HepG2 (cell line): ENCODE measurements around the gene SCAI. TPM values are rescaled to one million over a fixed set of nuclear protein-coding genes. Genes with fewer than 3 reads are reported as not detected.

Source experiments
- FOXA1 ChIP-seq, 2 experiments: fragments of 450-650 bp in 1 of 2; sonication (generic) in 1 of 2; formaldehyde crosslinking in 1 of 2; IDR thresholded peaks; 2 replicates each; pipeline versions ENCODE4 v1.4.0 to v1.6.1; 2016 to 2020; ENCODE audit warnings: missing genetic modification reagents in 1 of 2
- GTF3A ChIP-seq: sonication (generic); formaldehyde crosslinking; conservative IDR thresholded peaks from 2 replicates; pipeline ENCODE4 v1.4.0; 2020; ENCODE audit warnings: mild to moderate bottlenecking, missing genetic modification reagents
- HMG20A ChIP-seq: IDR thresholded peaks from 2 replicates; pipeline ENCODE4 v1.6.1; 2016; ENCODE audit warnings: borderline replicate concordance
- MATR3 ChIP-seq: sonication (generic); formaldehyde crosslinking; IDR thresholded peaks from 2 replicates; pipeline ENCODE4 v1.4.0; 2020; ENCODE audit warnings: missing genetic modification reagents
- NFE2L1 ChIP-seq: sonication (generic); formaldehyde crosslinking; IDR thresholded peaks from 2 replicates; pipeline ENCODE4 v1.4.0; 2020; ENCODE audit warnings: missing genetic modification reagents, mild to moderate bottlenecking, borderline replicate concordance
- POLR2G ChIP-seq: fragments of 200-400 bp; formaldehyde crosslinking; IDR thresholded peaks from 2 replicates; pipeline ENCODE4 v1.6.1; 2018; ENCODE audit warnings: mild to moderate bottlenecking, low read depth, low read length, moderate library complexity
- STAT6 ChIP-seq: sonication (generic); formaldehyde crosslinking; IDR thresholded peaks from 2 replicates; pipeline ENCODE4 v1.4.0; 2020; ENCODE audit warnings: missing genetic modification reagents, mild to moderate bottlenecking, borderline replicate concordance
- ZBED4 ChIP-seq: sonication (generic); formaldehyde crosslinking; IDR thresholded peaks from 2 replicates; pipeline ENCODE4 v1.4.0; 2020; ENCODE audit warnings: missing genetic modification reagents, borderline replicate concordance
- ZBTB39 ChIP-seq: sonication (generic); formaldehyde crosslinking; IDR thresholded peaks from 2 replicates; pipeline ENCODE4 v1.5.0; 2020; ENCODE audit warnings: missing genetic modification reagents
- ZBTB7B ChIP-seq: sonication (generic); formaldehyde crosslinking; IDR thresholded peaks from 2 replicates; pipeline ENCODE4 v1.4.0; 2020; ENCODE audit warnings: missing genetic modification reagents
- ZNF646 ChIP-seq: sonication (generic); formaldehyde crosslinking; IDR thresholded peaks from 2 replicates; pipeline ENCODE4 v1.9.0; 2021; ENCODE audit warnings: mild to moderate bottlenecking, missing genetic modification reagents
- polyA plus RNA-seq, 8 experiments: library from polyadenylated mRNA; depleted of rRNA in 3 of 8; stranded (reverse) in 7 of 8; unstranded in 1 of 8; fragments of >200 nt; fragmentation: Illumina TruSeq in 4 of 8; extraction: Trizol in 4 of 8; gene quantifications; 2 replicates each; pipeline versions ENCODE4 v1.2.1 to v1.2.3, GENCODE V29; 2011 to 2016; ENCODE audit warnings: low read depth in 4 of 8, missing spikeins in 1 of 8, mixed read lengths in 1 of 8; ENCODE audit not compliant: insufficient read depth in 1 of 8
- total RNA-seq, 5 experiments: library from RNA; depleted of rRNA; stranded (reverse); fragments of >200 nt; fragmentation: Illumina TruSeq; extraction: Trizol; gene quantifications; 2 replicates each; pipeline ENCODE4 v1.2.3, GENCODE V29; 2016; ENCODE audit warnings: low read depth in 1 of 5

SCAI gene
- total and polyA plus RNA-seq, 2 of the 13 experiments (the other 11 are each of a cell fraction or from before 2014, with no cell fraction given) = 4.4 to 8.4 TPM

- TF ChIP-seq STAT6 (CRISPR knock-in tag) (peak; percentile 47; the same call in 1 of the 2 replicates), MATR3 (no peak), FOXA1 (IDR thresholded peaks at IDR 0.05) (no peak), FOXA1 (CRISPR knock-in tag; IDR thresholded peaks at IDR 0.05) (peak; percentile 56; the same call in 1 of the 2 replicates), ZNF646 (CRISPR knock-in tag) (no peak), ZBTB39 (CRISPR knock-in tag) (0 out of 2 replicates have a peak, but pooled peaks have one; percentile 18), ZBTB7B (CRISPR knock-in tag) (0 out of 2 replicates have a peak, but pooled peaks have one; percentile 40), ZBED4 (CRISPR knock-in tag) (peak; percentile 90; the same call in 1 of the 2 replicates), NFE2L1 (CRISPR knock-in tag) (0 out of 2 replicates have a peak, but pooled peaks have one; percentile 37), GTF3A (no peak; the same call in 1 of the 2 replicates), HMG20A (CRISPR knock-in tag) (no peak), POLR2G (peak; percentile 85)
These were observed 46.3 kb upstream of the SCAI start, which contains the start of gene PPP6C (continued) for GRCh38 chr9:125189361-125190289.
